Medulla oblongata (tissue), 1 donor: Measurements from ENCODE around the gene COL6A2.
A peak's percentile ranks its signal among the peaks of the same experiment; 100 is the strongest.
"Not testable (repeated sequence)": the region's sequence is repeated elsewhere in the genome, so short reads cannot be mapped to it uniquely, and the experiment has no call there.

Experiments used
- DNase-seq: peaks from one replicate; pipeline ENCODE4 v3.0.0-alpha.2; 2015; ENCODE audit errors: extremely low spot score

Gene COL6A2

DNA sequence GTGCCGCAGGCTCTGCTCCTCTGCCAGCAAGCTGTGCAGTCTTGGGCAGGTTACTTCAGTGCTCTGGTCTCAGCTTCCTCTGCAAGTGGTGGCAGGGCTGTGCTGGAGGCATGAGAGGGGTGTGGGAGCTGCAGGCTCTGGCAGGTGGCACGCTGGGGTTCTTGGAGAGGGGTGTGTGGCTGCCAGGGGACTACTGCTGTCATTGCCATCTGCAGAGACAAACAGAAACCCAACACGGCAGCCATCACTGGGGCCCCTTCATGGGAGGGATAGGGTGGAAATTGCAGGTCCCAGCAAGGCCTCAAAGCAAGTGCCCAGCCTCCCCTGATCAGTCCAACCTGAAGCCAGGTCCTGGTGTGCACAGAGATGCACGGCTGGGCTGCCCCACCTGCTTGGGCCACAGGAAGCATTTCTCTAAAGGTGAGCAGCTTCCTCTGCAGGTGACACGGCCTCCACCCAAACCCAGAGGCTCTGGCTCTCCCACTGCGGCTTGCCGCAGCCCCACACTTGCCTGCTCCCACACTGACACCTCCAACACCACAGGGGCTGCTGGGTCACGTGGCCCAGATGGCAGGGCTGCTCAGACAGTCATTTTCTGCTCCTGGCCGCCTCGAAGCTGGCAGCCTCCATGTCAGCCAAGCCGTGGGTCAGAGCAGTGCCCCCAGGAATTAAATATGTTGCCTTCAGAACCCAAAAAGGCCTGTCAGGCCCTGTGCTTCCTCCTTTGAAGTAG lies 4.1 kb upstream of the COL6A2 start:
- no peak for DNase-seq

DNA sequence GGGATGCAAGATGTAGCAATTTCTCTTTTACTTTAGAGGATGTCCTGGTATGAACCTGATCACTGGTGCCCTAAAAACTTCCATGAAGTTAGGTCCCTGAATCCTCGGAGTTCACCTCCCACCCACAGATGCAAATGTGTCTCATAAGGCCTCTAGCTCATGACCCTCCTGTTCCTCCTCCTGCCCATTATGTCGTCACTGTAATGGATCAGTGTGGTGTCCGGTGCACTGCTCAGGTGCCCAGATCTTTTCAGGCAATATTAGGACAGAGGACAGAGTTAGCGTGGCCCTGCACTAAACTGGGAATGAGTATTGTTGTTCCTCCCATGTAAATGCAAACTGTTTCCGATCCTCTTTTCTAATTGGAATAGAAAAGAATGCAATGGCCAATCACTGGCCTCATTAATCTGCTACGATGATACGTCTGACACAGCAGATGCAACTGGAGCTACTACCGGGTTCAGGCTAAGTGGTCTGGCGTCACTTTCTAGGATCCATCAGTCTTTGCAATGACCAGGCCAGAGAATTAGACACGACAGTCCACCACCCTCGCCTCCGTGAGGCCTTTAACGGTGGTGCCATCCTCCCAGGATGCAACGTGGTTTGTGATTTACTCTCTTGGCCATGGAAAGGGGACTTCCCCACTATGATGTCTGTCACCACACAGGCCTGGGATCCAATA lies 3.4 kb upstream of the COL6A2 start:
- DNase-seq: no peak

DNA sequence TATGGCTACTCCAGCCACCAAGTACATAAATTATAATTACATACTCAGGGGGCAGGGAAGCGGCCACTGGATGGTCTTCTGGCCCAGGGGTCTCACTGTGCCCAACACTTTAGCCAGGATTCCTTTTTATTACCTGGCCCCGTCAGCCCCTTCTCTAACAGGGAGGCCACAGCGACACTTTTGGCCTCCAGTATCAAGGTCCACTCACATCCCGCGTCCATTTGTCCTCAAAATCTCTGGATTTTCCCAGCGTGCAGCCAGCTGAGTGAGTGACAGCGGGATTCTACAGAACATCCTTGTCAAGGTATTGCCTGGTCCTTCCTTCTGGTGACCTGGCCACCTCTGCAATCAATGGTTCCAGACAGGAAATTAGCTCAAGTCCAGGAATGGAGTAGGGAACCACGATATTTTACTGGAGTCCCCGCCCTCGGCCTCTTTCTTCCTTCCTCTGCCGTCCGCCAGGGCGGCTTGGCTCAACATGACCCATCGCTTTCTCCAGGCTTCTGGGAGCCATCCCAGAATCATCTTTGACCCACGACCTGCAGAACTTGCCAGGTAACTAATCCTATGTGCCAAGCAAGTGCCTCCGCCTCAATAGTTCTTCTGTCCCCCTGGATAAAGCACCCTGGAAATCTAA lies 2.7 kb upstream of the COL6A2 start:
- no peak for DNase-seq

DNA sequence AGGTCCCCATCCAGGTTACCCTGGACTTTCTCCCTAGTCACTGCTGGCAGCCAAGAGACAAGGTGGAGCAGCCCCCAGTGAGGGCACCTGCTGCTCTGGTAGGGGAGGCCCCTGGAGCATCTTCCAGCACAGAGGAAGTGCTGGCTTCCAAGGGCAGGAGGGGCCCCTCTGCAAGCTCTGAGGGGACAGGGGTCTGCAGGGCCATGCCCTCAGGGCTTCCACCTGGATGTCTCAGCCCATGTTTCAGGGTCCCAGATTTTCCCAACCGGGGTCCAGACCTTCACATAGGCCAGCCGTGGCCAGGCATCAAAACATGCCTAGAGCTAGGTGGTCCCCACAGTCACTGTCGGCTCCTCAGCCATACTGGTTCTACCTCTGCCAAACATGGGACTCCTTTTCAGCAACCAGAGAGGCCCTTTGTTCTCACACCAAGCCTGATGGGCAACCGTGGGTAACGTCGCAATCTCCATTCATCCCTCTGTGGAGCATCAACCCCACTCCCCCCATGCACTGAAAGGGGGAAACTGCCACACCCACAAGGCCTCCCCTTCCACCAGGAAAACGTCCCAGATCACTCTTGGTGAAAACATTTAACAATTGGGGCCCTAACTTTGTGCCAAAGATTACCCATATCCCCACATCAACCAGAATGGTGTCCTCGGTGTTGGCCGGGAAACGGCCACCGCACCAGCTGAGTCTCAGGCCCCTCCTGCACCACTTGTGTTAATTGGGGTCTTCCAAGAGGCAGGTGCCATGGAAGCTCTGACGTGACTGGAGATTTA lies 1.9 kb upstream of the COL6A2 start:
- no peak for DNase-seq

DNA sequence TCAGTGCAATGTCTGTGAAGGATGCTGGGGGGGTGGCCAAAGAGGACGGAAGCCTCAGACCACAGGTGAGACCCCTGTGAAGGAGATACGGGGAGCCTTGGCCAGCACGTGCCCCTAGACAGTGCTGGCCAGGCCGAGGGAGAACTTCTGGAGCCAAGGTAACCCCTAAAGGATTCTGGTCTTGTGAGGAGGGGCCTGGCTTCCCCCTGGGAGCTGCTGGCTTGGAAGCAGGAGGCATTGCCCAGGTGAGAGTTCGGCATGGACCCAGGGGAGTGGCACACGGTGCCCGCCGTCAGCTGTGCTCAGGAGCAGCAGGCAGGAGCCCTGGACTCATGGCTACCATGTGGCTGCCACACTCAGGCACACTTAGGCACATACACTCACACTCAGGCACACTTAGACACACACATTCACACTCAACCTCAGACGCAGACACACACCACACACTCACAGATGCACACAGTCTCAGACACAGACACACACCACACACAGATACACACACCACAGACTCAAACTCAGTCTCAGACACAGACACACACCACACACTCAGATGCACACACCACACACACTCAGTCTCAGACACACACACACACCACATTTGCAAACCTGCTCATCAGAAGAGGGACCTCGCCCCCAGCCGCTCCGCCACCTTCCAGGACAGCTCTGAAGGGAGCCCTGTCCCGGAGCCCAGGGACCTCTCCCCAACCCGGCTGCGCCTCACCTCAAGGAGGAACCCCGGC lies 1.1 kb upstream of the COL6A2 start:
- DNase-seq: no peak

DNA sequence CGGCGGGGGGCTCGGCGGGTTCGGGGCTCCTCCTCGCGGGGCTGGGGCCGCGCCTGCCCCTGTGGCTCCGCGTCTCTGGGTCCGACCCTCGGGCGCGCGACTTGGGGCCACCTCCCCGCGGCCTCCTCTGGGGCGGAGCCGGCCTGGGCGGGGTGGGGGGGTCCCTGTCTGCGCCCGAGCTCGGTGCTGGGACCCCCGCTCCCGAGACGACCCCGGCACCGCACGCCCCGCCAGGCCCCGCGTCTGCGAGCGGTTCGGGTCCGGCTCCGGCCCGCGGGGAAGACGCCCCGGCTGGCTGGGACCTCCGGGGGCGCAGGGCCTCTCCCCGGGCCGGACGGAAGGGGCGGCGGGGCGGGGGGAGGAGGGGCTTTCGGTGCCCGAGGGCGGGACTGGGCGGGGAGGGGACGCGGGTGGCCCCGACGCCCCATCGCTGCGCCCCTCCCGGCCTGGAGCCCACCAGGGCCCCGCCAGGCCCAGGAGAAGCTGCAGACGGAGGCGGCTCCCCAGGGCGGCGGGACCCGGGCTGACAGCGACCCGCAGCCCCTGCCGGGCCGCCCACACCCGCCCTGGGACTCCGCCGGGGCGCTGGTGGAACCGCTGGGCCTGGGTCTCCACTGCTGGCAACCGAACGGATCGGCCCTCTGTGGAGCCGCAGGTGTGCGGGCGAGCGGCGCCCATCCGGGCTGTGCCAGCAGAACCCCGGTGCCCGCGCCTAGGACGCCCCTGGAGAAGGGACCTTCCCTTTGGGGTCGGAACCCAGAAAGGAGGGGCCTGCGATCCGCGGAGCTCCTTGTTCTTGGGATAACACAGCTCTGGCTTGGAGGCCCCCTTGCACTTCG lies 610 bp downstream of the COL6A2 start:
- no peak for DNase-seq

DNA sequence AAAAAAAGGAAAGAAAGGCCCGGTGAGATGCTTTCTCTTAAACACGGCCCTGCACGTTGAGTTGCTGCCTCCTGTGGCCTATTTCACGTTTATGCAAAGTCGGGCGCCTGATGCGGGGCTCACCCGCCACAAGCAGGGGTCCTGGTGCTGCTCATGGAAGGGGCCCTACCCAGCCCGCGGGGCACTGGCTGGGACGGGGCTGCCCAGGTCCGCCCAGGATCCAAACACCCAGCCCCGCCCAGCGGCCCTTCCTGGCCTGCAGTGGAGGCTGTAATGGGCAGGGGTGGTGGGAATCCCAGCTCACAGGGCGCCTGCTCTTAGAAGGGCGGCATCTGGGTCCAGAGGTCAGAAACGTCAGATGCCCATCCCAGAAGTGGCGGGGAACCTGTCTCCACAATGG lies 1.6 kb downstream of the COL6A2 start:
- DNase-seq: no peak

DNA sequence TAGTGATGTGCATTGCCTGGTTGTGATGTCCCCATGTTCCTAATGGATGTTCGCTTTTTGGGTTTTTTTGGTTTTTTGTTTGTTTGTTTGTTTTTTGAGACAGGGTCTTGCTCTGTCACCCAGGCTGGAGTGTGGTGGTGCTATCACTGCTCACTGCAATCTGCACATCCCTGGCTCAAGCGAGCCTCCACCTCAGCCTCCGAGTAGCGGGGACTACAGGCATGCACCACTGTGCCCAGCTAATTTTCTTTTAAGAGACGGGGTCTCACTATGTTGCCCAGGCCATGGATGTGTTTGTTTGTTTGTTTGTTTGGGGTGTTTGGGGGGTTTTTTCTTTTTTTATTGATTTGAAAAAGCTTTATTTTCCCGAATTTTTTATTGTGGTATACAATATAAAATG lies 2.1 kb downstream of the COL6A2 start:
- no peak for DNase-seq

DNA sequence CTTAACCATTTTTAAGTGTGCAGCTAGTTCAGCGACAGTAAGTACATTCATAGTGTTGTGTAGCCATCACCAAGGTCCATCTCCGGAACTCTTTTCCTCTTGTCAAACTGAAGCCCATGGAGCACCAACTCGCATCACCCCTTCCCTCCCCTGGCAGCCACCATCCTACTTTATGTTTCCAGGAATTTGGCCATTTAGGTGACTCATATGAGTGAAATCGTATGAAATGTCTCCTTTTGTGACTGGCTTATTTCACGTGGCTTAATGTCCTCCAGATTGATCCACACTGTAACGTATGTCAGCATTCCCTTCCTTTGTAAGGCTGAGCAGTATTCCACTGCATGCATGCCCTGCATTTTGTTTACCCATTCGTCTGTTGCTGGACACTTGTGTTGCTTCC lies 2.5 kb downstream of the COL6A2 start:
- DNase-seq: no peak

DNA sequence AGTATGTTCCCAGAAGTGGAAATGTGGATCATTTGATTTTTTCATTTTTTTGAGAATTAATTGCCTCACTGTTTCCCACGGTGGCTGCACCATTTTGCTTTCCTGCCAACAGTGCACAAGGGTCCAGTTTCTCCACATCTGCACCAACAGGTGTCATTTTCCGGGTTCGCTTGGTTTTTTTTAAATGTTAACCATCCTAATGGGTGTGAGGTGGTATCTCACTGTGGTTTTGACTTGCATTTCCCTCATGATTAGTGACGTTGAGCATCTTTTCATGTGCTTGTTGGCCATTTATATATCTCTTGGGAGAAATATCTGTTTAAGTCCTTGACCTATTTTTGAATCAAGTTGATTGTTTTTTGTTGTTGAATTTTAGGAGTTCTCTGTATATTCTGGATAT lies 3.0 kb downstream of the COL6A2 start:
- DNase-seq: no peak

DNA sequence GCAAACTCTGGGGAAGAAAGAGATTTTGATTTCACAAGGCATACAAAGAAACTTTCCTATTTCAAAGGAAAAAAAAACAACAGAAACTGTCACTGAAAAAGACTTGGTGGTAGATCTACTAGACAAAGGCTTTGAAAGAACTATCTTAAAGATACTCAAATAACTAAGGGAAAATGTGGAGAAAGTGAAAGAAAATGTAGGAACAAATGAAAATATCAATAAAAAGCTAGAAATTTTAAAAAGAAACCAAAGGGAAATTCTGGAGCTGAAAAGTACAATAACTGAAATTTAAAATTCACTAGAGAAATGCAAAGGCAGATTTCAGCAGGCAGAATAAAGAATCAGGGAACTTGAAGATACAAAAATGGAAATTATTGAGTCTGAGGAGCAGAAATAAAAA lies 6.2 kb downstream of the COL6A2 start:
- DNase-seq: no peak

DNA sequence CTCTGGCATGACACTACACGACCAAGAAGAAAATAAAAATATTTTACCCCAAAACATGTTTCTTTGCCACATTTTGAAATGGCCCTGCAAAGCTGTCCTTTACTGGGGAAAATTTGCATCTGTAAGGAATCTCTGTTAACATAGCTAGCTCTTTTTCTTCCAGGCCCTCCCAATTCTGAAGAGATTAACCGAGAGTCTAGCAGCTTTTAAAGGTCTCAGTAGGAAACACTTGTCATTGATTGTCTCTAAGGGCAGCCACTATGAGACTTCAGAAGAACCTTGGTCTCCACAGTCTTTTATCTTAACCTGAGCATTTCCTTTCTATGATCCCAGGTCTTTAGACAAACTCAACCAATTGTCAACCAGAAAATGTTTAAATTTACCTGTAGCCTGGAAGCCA lies 9.5 kb downstream of the COL6A2 start:
- not testable (repeated sequence) for DNase-seq

DNA sequence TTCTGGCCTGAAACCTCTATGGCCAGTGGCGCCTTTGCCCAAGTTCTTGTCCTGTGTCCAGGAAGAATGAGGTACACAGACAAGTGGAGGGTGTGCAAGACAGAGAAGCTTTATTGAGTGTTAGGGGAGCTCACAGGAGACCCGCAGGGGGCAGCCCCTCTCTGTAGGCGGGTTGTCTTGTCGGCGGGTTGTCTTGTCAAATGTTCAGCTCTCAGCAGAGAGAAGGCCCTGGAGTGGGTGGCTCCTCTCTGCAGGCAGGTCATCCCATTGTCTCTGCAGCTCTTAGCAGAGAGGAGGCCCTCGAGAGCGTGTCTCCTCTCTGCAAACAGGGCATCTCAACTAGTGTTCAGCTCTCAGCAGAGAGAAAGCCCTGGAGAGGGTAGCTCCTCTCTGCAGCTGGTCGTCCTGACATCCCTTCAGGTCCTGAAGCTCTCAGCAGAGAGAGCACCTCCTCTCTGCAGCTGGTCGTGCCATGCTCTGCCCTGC lies 11.0 kb downstream of the COL6A2 start:
- no peak for DNase-seq

DNA sequence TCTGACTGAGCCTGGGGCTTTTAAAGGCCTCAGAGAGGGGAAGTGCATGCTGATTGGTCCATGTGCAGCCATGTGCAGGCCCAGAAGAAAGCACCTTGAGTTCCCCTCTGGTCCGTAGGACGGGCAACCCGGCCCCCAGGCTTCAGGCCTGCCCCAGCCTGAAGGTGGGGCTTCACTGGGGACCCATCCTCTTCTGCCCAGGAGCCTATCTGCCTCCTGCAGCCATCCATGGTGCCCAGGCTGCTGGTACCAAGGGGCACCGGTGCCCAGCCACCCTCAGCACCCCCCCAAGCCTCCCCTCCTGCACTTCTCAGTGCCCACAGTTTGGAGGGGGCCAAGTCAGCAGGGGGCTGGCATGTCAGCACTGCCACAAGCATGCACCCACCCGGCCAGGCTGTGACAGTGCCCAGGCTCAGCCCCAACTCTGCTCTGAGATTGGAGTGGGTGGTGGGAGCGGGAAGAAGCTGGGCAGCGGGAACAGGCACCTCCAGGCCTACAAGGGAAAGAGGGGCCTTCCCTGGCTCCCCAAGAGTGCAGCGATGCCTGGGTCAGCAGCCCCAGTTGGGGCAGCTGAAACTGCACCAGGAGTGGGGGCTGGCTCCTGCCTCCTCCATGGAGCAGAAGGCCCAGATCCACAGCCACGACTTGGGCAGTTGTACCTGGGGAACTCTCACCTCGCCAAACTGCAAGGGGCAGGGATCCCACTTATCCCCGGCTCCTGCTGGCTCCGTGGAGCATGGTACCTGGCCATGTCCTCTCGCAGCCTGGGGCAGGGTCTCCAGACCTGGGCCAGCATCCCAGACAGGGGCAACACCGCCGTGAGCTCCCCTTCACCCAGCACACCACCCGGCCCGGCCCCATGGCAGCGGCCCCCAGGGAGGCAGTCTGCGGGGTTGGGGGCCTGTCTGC lies 11.7 kb downstream of the COL6A2 start:
- DNase-seq: no peak

DNA sequence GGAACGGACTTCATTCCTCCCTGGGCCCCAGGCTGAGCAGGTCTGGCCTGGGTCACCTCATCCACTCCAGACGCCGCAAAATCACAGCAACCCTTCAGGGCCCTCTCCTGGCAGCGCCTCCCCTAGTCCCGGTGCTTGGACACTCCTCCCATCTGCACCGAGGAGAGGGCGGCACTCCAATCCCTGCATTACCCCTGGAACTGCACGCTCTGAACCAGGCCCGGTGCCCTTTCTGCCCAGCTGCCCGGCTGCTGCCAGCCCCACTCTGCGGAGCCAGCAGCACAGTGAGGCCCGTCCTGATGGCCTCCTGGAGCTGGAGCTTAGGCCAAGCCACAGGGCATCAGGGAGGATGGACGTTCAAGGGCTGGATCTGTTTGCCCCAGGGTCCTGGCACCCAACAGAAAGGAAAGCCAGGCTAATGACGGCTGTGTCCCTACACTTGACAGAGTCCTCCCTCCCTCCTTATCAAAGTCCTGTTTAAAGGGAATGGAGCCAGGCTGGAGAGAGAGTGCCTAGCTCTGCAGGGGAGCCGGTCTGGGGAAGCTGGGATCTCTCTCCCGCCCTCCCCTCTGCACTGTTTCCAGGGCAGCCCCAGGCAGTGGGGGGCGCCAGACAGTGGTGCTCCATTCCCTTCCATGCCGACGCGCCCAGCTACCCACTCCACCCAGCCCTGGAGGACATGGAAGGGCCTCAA lies 12.7 kb downstream of the COL6A2 start:
- peak; percentile 33 for DNase-seq

DNA sequence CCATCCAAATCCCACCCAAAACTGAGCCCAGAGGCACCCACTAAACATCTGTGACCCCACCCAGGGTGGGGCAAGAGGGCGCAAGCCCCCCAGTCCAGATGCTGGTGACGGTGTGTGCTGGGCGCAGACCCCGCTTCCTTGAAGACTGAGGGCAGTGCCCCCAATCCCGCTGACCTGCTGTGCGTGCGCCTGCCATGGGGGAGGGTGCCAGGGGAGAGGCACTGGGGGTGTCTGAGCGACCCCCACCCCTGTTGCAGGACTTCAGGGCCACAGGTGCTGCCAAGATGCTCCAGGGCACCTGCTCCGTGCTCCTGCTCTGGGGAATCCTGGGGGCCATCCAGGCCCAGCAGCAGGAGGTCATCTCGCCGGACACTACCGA lies 13.3 kb downstream of the COL6A2 start:
- DNase-seq: no peak

DNA sequence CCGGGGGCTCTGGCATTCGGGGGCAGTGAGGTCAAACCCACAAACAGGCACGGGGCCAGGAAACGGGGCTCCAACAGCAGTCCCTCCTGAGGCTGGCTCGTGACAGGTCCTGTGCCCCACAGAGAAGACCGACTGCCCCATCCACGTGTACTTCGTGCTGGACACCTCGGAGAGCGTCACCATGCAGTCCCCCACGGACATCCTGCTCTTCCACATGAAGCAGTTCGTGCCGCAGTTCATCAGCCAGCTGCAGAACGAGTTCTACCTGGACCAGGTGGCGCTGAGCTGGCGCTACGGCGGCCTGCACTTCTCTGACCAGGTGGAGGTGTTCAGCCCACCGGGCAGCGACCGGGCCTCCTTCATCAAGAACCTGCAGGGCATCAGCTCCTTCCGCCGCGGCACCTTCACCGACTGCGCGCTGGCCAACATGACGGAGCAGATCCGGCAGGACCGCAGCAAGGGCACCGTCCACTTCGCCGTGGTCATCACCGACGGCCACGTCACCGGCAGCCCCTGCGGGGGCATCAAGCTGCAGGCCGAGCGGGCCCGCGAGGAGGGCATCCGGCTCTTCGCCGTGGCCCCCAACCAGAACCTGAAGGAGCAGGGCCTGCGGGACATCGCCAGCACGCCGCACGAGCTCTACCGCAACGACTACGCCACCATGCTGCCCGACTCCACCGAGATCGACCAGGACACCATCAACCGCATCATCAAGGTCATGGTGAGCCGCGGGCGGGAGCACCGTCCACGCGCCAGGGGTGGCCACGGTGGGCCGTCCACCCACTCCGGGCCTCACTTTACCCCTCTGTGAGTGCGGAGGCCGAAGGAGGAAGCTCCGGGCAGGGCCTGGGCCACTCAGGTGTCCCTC lies 14.2 kb downstream of the COL6A2 start:
- no peak for DNase-seq

DNA sequence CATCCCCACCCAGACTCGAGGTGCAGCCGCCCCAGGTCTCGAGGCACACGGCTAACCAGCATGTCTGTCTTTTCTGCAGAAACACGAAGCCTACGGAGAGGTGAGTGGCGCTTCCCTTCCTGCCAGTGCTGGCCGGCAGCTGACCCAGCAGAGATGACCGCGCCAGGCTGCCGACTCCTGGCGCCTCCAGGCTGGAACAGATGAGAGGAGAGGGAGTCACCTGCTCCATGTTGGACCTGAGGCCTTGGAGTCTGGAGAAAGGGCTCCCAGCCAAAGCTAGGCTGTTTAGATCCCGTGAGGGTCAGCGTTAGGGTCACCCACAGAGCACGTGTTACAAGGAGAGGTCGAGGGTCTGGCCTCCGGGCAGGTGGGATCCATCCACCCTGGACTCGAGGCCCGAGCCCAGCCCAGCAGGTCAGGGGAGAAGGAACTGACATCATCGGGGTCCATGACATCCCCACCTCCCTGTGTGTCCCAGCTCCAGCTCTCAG lies 14.9 kb downstream of the COL6A2 start:
- DNase-seq: no peak
